Activated T-helper 2 cell treated with anti-CD3 and anti-CD28 coated beads, Interferon-gamma antibody, Interleukin-2, Interleukin-4, amounts not matched to agents 10 μg/mL and 5 μg/mL and 100 μg/mL, durations not matched to agents 14 hours and 24 hours and 36 hours (primary cell): ENCODE measurements around the gene CLDN2. TPM values are rescaled to one million over a fixed set of nuclear protein-coding genes. Genes with fewer than 3 reads are reported as not detected.

Experiments used
- DNase-seq: peaks from one replicate; pipeline ENCODE4 v3.0.0; 2021; ENCODE audit warnings: low spot score
- H3K27ac Mint-ChIP-seq: one replicate; pipeline ENCODE4 v1.8.0; 2021; ENCODE audit warnings: mixed read lengths
- H3K27me3 Mint-ChIP-seq: one replicate; pipeline ENCODE4 v1.8.0; 2021; ENCODE audit warnings: low read depth, mixed read lengths
- H3K36me3 Mint-ChIP-seq: one replicate; pipeline ENCODE4 v1.8.0; 2021; ENCODE audit warnings: low read depth, mixed read lengths
- H3K4me1 Mint-ChIP-seq: one replicate; pipeline ENCODE4 v1.8.0; 2021; ENCODE audit warnings: low read depth, mixed read lengths
- H3K4me3 Mint-ChIP-seq: one replicate; pipeline ENCODE4 v1.8.0; 2021; ENCODE audit warnings: low read depth, mild to moderate bottlenecking, moderate library complexity, mixed read lengths
- H3K9me3 Mint-ChIP-seq: one replicate; pipeline ENCODE4 v1.8.0; 2021; ENCODE audit warnings: mixed read lengths
- intact Hi-C: fragments of 100-400 bp; cut with micrococcal nuclease; formaldehyde crosslinking; loops from one replicate; pipeline ENCODE4 v1.15.1; 2023
- total RNA-seq: library from RNA; stranded (reverse); gene quantifications from 2 replicates; pipeline ENCODE4 v1.2.3, GENCODE V29; 2022

CLDN2 gene
- total RNA-seq, 1 donor from 2014 or later: not detected

DNA sequence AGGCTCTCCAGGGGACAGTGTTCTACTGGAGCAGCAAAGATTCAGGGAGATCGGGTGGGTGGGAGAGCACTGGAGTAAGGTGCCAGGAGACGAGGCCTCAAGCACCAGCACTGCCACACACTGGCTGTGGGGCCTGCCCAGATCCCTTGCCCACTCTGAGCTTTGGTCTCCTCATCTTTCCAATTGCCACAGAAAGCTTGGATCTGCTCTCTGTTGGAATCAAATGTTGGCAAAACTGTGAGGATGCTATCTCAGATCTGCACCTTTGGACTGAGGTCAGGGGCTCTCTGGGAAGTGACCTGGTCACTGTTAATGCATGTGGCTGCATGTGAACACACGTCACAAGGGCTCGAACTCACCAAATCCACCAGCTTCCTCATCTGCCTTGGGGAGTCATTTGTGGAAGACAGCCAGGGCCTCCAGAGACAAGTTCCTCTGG, 18.4 kb upstream of the CLDN2 start:
- no peaks in the 10 kb centered on the region for H3K27me3 Mint-ChIP-seq
- no peaks in the 10 kb centered on the region for H3K4me1 Mint-ChIP-seq
- intact Hi-C loops: no loop called here
- no peaks in the 10 kb centered on the region for H3K9me3 Mint-ChIP-seq
- H3K36me3 Mint-ChIP-seq: no peaks in the 10 kb centered on the region
- no peak overlapping the region for H3K4me3 Mint-ChIP-seq
- DNase-seq: no peak
- no peak overlapping the region for H3K27ac Mint-ChIP-seq

DNA sequence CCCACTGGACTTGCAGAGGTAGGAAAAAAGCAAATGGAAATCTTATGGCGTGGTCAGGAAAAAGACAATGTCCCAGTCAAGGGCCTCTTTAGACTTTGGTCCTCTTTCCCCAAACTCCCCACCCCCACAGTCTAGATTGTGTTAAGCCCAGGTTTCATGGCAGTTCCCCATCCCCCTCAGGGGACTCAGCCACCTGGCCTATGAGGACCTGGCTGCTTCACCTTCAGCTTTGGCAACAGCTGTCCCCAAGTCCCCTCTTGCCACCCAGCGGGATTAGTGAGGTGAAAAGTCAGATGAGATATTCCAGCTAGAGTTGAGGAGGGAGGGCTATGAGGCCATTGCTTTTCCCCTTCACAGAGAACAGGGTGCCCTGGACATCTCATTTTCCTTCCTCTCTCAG, 17.5 kb upstream of the CLDN2 start:
- no peaks in the 10 kb centered on the region for H3K27me3 Mint-ChIP-seq
- intact Hi-C loops: no loop called here
- DNase-seq: no peak

DNA sequence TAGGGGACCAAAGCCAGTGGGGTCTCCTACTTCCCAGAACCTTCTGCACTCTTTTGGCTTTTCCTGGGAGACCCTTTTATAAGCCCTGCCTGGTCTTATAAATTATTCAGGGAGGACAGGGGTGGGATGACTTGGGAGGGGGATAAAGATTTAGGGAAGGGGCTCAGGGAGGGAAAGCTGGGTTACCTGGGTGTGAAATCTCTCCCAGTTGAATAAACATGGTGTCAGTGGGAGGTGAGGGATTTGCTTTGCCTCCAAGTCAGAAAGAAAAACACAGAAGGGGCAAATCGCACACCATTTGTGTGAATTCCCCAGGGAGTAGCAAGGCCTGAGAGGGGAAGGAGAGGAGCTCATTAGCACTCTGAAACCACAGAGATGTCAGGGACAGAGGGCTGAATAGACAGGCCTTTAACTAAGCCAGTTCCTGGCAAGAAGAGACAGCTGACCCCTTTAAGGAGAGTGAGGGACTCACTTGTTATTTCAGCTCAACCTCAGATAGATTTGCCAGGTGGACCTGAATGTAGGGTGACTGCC, 16.8 kb upstream of the CLDN2 start, which contains the start of gene RIPPLY1:
TSS of gene RIPPLY1 (minus strand) at position 51 of the 534 bp plus-strand sequence. CDS start 54 bp downstream, outside the sequence.
- intact Hi-C loops: no loop called here
- H3K27ac Mint-ChIP-seq: no peak within 1 kb of the TSS
- no peaks in the 10 kb centered on the region for H3K27me3 Mint-ChIP-seq
- H3K36me3 Mint-ChIP-seq: no peaks in the 10 kb centered on the region
- no peak for DNase-seq
- H3K9me3 Mint-ChIP-seq: no peaks in the 10 kb centered on the region
- no peak within 1 kb of the TSS for H3K4me3 Mint-ChIP-seq
- H3K4me1 Mint-ChIP-seq: no peaks in the 10 kb centered on the region

More for the DNA sequence above, 17.5 kb upstream of the CLDN2 start:
- no peaks in the 10 kb centered on the region for H3K36me3 Mint-ChIP-seq
- no peaks in the 10 kb centered on the region for H3K9me3 Mint-ChIP-seq
- no peak overlapping the region for H3K4me3 Mint-ChIP-seq
- no peaks in the 10 kb centered on the region for H3K4me1 Mint-ChIP-seq
- H3K27ac Mint-ChIP-seq: no peak overlapping the region

DNA sequence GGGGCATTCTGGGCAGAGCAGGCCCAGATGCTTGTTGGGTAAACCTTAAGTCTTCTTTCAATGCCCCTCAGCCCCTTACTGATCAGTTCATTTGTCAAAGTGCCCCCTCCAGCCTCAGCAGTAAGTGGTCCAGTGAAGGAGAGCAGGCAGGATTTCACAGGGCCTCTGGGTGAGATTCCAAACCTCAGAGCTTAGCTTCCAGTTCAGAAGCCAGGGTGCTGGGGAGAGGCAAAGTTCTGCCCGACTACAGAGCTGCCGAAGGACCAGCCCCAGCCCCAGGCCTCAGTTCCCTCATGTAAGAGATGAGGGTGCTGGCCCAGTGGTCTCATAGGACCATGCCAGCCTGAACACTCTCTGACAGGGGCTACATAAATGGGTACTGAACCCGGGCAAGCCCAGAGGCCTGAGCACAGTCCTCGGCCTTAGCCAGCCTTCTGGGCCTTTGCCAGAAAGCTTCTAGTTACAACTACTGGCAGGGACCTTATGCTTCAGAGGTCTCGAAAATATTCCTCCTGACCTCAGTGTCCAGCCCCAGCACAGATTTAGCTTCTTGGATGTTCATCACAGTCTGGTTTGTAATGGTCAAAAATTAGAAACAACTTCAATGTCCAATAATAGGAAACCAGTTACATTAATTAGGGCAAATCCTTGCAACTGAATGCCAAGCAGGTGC, 16.2 kb upstream of the CLDN2 start:
- DNase-seq: no peak
- H3K27ac Mint-ChIP-seq: no peak overlapping the region
- no peaks in the 10 kb centered on the region for H3K36me3 Mint-ChIP-seq
- intact Hi-C loops: no loop called here
- H3K4me1 Mint-ChIP-seq: no peaks in the 10 kb centered on the region
- no peak overlapping the region for H3K4me3 Mint-ChIP-seq
- no peaks in the 10 kb centered on the region for H3K27me3 Mint-ChIP-seq
- H3K9me3 Mint-ChIP-seq: no peaks in the 10 kb centered on the region

DNA sequence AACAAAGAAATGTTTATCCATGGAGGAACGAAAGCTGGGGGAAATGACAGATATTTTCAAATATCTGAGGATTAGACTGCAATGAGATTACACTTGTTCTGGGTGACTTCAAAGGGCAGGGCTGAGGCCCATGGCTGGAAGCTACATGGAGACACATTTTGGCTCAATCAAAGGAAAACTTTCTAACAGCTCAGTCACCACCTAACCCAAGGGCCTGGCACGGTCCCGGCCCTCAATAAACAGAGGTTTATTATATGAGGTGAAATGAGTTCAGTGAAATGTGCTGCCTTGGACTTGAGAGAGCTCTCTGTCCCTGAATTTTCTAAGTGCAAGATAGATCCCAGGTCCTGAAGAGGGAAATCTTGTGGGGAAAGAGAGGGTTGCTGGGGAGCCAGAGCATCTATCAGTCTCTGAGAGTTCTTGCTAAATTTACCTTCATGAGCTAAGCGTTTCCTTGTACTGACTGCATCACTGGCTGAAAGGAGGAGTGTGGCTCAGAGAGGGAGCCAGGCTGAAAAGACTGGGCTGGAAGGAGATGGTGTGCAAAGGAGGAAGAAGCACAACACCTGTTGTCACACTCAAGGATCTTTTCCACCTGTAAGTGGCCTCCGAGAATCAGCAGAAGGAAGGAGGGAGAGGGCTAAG, 15.0 kb upstream of the CLDN2 start:
- no peaks in the 10 kb centered on the region for H3K4me1 Mint-ChIP-seq
- no peaks in the 10 kb centered on the region for H3K27me3 Mint-ChIP-seq
- H3K4me3 Mint-ChIP-seq: no peak overlapping the region
- no peaks in the 10 kb centered on the region for H3K9me3 Mint-ChIP-seq
- no peak overlapping the region for H3K27ac Mint-ChIP-seq
- no peaks in the 10 kb centered on the region for H3K36me3 Mint-ChIP-seq
- DNase-seq: no peak
- intact Hi-C loops: no loop called here

DNA sequence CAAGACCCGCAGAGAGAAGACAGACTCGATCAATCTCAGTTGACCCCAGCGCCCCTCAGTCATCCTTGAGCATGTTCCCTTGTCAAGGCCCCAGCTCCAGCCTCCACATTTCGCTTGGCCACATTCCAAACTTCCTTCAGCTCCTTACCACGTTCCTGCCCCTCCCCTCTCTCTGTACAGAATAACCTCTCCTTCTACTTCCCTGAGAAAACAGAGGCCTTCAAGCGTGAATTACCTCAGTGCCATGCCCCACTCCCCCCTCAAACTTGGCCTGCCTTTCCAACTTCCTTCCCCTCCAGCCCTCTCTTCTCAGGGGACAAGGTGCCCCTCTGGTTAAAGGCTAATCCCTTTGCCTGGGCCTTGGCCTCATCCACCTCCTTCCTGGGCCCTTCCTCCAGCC, 13.8 kb upstream of the CLDN2 start:
- Mint-ChIP-seq H3K4me3 (no peak overlapping the region), H3K27ac (no peak overlapping the region), H3K36me3 (no peaks in the 10 kb centered on the region), H3K9me3 (no peaks in the 10 kb centered on the region), H3K4me1 (no peaks in the 10 kb centered on the region), H3K27me3 (no peaks in the 10 kb centered on the region)
- DNase-seq: no peak
- intact Hi-C loops: no loop called here

DNA sequence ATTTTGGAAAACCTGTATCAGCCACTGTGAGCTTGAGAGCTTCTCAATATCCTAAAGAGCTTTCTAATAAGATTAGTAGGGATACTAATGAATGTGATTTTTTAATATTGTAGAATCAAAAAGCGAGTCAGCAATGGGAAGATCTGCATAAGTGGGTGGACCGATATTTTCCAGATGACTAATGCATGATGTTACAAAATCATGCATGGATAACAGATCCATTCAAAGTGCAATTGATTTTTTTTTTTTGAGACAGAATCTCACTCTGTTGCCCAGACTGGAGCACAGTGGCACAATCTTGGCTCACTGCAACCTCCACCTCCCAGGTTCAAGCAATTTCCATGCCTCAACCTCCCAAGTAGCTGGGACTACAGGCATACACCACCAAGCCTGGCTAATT, 7.3 kb upstream of the CLDN2 start:
- Mint-ChIP-seq H3K27ac (no peak overlapping the region), H3K4me3 (no peak overlapping the region), H3K9me3 (no peaks in the 10 kb centered on the region), H3K36me3 (no peaks in the 10 kb centered on the region), H3K4me1 (no peaks in the 10 kb centered on the region), H3K27me3 (peaks cover 7% of the 10 kb centered on the region)
- intact Hi-C loops: no loop called here
- no peak for DNase-seq

DNA sequence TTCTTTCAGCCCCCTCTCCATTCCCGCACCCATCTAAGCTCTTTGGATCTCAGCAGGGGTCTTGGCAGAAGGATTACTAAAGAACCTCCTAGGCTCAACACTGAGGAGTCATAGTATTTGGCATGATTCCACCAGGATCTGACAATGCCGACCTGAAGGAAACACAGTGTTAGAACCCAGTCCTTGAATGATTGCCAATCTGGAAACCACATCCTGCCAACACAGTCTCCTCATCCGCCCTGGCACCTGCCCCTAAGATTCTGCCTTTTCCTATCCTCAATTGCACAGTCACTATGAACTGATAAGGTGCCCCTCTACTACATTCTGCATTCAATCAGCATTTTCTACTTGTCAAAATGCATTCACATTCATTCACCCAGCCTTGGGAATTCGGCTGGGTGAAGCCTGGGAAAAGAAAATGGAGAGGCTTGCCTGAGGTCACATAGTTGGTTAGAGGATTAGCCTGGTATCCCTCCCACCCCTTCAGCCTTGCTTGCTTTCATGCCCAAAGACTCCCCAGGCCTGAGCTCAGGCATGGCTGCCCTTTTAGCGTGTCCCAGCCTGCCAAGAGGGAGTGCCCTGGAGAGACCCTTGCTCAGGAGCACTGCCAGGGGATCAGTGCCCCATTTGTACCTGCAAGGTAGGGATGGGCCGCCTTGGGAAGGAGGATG, 2.2 kb upstream of the CLDN2 start:
- no peak for DNase-seq
- Mint-ChIP-seq H3K27me3 (peaks cover 7% of the 10 kb centered on the region), H3K27ac (no peak overlapping the region), H3K36me3 (no peaks in the 10 kb centered on the region), H3K9me3 (no peaks in the 10 kb centered on the region), H3K4me3 (no peak overlapping the region), H3K4me1 (peaks cover 1% of the 10 kb centered on the region)
- intact Hi-C loops: no loop called here

DNA sequence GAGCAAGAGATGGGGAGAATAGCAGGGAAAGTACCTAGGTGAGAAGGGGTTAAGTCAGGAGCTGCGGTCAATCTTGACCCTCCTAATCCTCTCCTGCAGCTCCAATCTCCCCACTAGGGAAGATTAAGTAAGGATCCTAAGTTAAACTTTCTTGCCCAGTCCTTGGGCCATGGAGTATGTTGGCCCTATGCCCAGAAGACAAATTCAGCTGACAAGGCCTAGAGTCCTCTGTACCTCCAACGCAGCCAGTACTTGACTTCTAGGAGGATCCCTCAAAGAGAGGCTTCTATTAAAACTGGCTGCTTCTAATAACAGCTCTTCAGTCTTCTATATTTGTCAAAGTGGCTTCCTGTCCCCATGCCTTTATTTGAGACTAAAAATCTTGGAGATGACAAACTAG, 1.4 kb downstream of the CLDN2 start:
- H3K4me3 Mint-ChIP-seq: no peak overlapping the region
- intact Hi-C loops: no loop called here
- no peak for DNase-seq
- no peak overlapping the region for H3K27ac Mint-ChIP-seq
- peaks cover 4% of the 10 kb centered on the region for H3K27me3 Mint-ChIP-seq
- H3K9me3 Mint-ChIP-seq: no peaks in the 10 kb centered on the region
- H3K4me1 Mint-ChIP-seq: peaks cover 1% of the 10 kb centered on the region
- no peaks in the 10 kb centered on the region for H3K36me3 Mint-ChIP-seq

DNA sequence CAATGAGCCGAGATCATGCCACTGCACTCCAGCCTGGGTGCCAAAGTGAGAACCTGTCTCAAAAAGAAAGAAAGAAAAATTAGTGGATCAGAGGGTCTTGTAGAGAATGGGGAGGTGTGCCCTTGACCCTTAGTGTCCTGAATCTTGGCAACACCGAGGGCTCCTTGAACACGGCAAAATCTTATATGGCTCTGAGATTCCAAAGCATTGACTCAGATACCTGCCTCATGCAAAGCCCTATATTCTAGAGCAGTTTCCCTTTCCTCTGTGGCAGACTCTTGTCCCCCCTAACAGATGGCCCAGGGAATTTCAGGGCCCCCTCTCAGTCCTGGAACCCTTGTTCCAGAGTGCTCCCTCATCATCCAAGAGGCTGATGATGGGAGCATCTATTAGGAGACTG, 6.8 kb downstream of the CLDN2 start:
- no peak overlapping the region for H3K4me3 Mint-ChIP-seq
- no peak overlapping the region for H3K27ac Mint-ChIP-seq
- no peaks in the 10 kb centered on the region for H3K9me3 Mint-ChIP-seq
- no peaks in the 10 kb centered on the region for H3K36me3 Mint-ChIP-seq
- H3K27me3 Mint-ChIP-seq: no peaks in the 10 kb centered on the region
- no peak for DNase-seq
- intact Hi-C loops: no loop called here
- no peaks in the 10 kb centered on the region for H3K4me1 Mint-ChIP-seq

DNA sequence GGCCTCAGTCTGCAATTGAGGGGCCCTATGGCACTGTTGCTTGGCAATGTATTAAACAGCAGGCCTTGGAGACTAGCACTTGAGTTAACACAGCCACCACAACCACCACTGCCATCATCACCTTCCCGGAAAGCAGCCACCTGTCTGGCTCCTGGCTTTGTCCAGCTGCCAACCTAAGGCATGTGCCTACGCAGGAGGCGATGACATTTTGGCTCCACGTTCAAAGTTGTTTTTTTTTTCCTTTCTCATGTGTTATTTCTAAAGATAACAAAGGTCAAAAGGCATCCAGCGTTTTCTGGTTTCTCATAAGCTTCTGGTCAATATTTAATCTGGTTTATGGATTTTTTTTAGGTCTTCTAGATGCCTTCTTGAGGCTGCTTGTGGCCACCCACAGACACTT, 7.5 kb downstream of the CLDN2 start:
- H3K27me3 Mint-ChIP-seq: no peaks in the 10 kb centered on the region
- H3K36me3 Mint-ChIP-seq: no peaks in the 10 kb centered on the region
- no peak for DNase-seq
- intact Hi-C loops: no loop called here
- H3K9me3 Mint-ChIP-seq: no peaks in the 10 kb centered on the region
- no peak overlapping the region for H3K27ac Mint-ChIP-seq
- H3K4me3 Mint-ChIP-seq: no peak overlapping the region
- no peaks in the 10 kb centered on the region for H3K4me1 Mint-ChIP-seq

DNA sequence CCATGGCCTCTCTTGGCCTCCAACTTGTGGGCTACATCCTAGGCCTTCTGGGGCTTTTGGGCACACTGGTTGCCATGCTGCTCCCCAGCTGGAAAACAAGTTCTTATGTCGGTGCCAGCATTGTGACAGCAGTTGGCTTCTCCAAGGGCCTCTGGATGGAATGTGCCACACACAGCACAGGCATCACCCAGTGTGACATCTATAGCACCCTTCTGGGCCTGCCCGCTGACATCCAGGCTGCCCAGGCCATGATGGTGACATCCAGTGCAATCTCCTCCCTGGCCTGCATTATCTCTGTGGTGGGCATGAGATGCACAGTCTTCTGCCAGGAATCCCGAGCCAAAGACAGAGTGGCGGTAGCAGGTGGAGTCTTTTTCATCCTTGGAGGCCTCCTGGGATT, 8.0 kb downstream of the CLDN2 start:
- Mint-ChIP-seq H3K4me3 (no peak overlapping the region), H3K36me3 (no peaks in the 10 kb centered on the region), H3K27me3 (no peaks in the 10 kb centered on the region), H3K4me1 (no peaks in the 10 kb centered on the region), H3K9me3 (no peaks in the 10 kb centered on the region), H3K27ac (no peak overlapping the region)
- no peak for DNase-seq
- intact Hi-C loops: no loop called here
